H1 (cell line): ENCODE measurements around the gene ZNF791. TPM values are rescaled to one million over a fixed set of nuclear protein-coding genes. Genes with fewer than 3 reads are reported as not detected.
"Not testable (repeated sequence)": the region's sequence is repeated elsewhere in the genome, so short reads cannot be mapped to it uniquely, and the experiment has no call there.

Experiments
- CTCF ChIA-PET: fragments of 300-600 bp; sonication (Branson Sonifier 250); formaldehyde crosslinking; loops from one replicate; lab custom pipeline; 2021; ENCODE audit not compliant: partially characterized antibody; lab: Charles Lee
- POLR2A ChIA-PET: fragments of 300-600 bp; sonication (Branson Sonifier 250); formaldehyde crosslinking; loops from one replicate; lab custom pipeline; 2021; ENCODE audit warnings: inconsistent platforms; ENCODE audit not compliant: partially characterized antibody; lab: Charles Lee
- DNase-seq, 2 experiments: peaks; one replicate each; pipeline versions ENCODE4 v3.0.0 to v3.0.0-alpha.2; 2010 to 2022; ENCODE audit warnings: low spot score in 2 of 2, low read depth in 1 of 2, mixed read lengths in 1 of 2
- FAIRE-seq: peaks from 2 replicates; lab custom pipeline; 2011; peaks lifted over from hg19 to GRCh38; lab: Jason Lieb, UNC
- H2AFZ ChIP-seq: 2 replicates; pipeline ENCODE4 v1.8.1; 2012; ENCODE audit warnings: low read length, inconsistent platforms
- H2AK5ac ChIP-seq: 2 replicates; pipeline ENCODE4 v1.6.1; 2013; ENCODE audit warnings: low read depth, low read length
- H2BK120ac ChIP-seq: replicated peaks from 2 replicates; pipeline ENCODE3; 2013; ENCODE audit warnings: low read depth, low read length, inconsistent platforms
- H2BK12ac ChIP-seq: 2 replicates; pipeline ENCODE4 v1.6.1; 2013; ENCODE audit warnings: low read depth, low read length
- H2BK15ac ChIP-seq: 2 replicates; pipeline ENCODE4 v1.6.1; 2013; ENCODE audit warnings: low read length
- H2BK20ac ChIP-seq: 2 replicates; pipeline ENCODE4 v1.6.1; 2013; ENCODE audit warnings: low read length
- H2BK5ac ChIP-seq: 2 replicates; pipeline ENCODE4 v1.6.1; 2013; ENCODE audit warnings: low read depth, low read length
- H3K14ac ChIP-seq: 2 replicates; pipeline ENCODE4 v1.6.1; 2013; ENCODE audit warnings: inconsistent platforms; ENCODE audit not compliant: insufficient read length
- H3K18ac ChIP-seq: 2 replicates; pipeline ENCODE4 v1.6.1; 2013; ENCODE audit warnings: low read length; ENCODE audit errors: extremely low read depth
- H3K23ac ChIP-seq: 2 replicates; pipeline ENCODE4 v1.6.1; 2013; ENCODE audit warnings: inconsistent platforms; ENCODE audit not compliant: insufficient read length
- H3K23me2 ChIP-seq: 2 replicates; pipeline ENCODE4 v1.6.1; 2013; ENCODE audit warnings: low read depth, low read length
- H3K27ac ChIP-seq: 2 replicates; pipeline ENCODE4 v1.6.1; 2011; ENCODE audit warnings: low read depth, low read length, inconsistent platforms
- H3K27me3 ChIP-seq, 4 experiments: replicated peaks in 1 of 4; 1 replicate in 1 of 4; 2 replicates in 3 of 4; pipeline versions ENCODE4 v1.6.1 to v1.8.1; 2011 to 2013; ENCODE audit warnings: low read length in 3 of 4, mild to moderate bottlenecking in 3 of 4, inconsistent platforms in 2 of 4, mixed read lengths in 2 of 4, moderate library complexity in 1 of 4; ENCODE audit not compliant: control insufficient read depth in 3 of 4, insufficient read depth in 3 of 4; ENCODE audit errors: extremely low read depth in 1 of 4
- H3K36me3 ChIP-seq, 4 experiments: 2 replicates each; pipeline versions ENCODE4 v1.6.1 to v1.8.1; 2011 to 2013; ENCODE audit warnings: mild to moderate bottlenecking in 4 of 4, low read length in 3 of 4, moderate library complexity in 2 of 4, control low read depth in 1 of 4, inconsistent platforms in 1 of 4; ENCODE audit not compliant: insufficient read depth in 4 of 4, control insufficient read depth in 2 of 4
- H3K4ac ChIP-seq: replicated peaks from 2 replicates; pipeline ENCODE3; 2013; ENCODE audit warnings: low read length, low read depth, mixed read lengths, inconsistent platforms; ENCODE audit not compliant: insufficient read length
- H3K4me1 ChIP-seq, 4 experiments: replicated peaks in 1 of 4; 1 replicate in 1 of 4; 2 replicates in 3 of 4; pipeline versions ENCODE4 v1.6.1 to v1.8.1; 2011 to 2013; ENCODE audit warnings: low read length in 3 of 4, inconsistent platforms in 2 of 4, mixed read lengths in 1 of 4; ENCODE audit not compliant: insufficient read depth in 4 of 4, control insufficient read depth in 3 of 4
- H3K4me2 ChIP-seq, 2 experiments: 2 replicates each; pipeline versions ENCODE4 v1.6.1 to v1.8.1; 2011 to 2013; ENCODE audit warnings: low read depth in 2 of 2, low read length in 2 of 2, control low read depth in 1 of 2, inconsistent platforms in 1 of 2, mild to moderate bottlenecking in 1 of 2; ENCODE audit not compliant: insufficient read depth in 1 of 2
- H3K4me3 ChIP-seq, 4 experiments: fragments of 200-600, 300-600 bp in 1 of 4; sonication (generic), shearing (Covaris generic), sonication (Bioruptor Twin) in 1 of 4; 2 replicates each; pipeline versions ENCODE4 v1.5.1 to v1.8.1; 2011 to 2016; ENCODE audit warnings: low read length in 4 of 4, low read depth in 3 of 4, control low read depth in 2 of 4, inconsistent platforms in 2 of 4, mild to moderate bottlenecking in 2 of 4, mixed read lengths in 1 of 4, moderate library complexity in 1 of 4; ENCODE audit not compliant: insufficient read depth in 2 of 4; ENCODE audit errors: extremely low read depth in 1 of 4
- H3K56ac ChIP-seq: replicated peaks from 2 replicates; pipeline ENCODE3; 2013; ENCODE audit warnings: low read depth, mild to moderate bottlenecking, mixed read lengths, low read length, inconsistent platforms; ENCODE audit not compliant: insufficient read length
- H3K79me1 ChIP-seq: 2 replicates; pipeline ENCODE4 v1.6.1; 2013; ENCODE audit warnings: low read depth, low read length, control low read depth
- H3K79me2 ChIP-seq, 2 experiments: 2 replicates each; pipeline versions ENCODE4 v1.6.1 to v1.8.1; 2012 to 2013; ENCODE audit warnings: low read length in 2 of 2, mild to moderate bottlenecking in 2 of 2, inconsistent platforms in 1 of 2; ENCODE audit not compliant: insufficient read depth in 2 of 2, control insufficient read depth in 1 of 2
- H3K9ac ChIP-seq, 4 experiments: replicated peaks in 1 of 4; 1 replicate in 1 of 4; 2 replicates in 3 of 4; pipeline versions ENCODE4 v1.6.1 to v1.8.1; 2011 to 2013; ENCODE audit warnings: low read depth in 3 of 4, low read length in 3 of 4, control low read depth in 2 of 4, mild to moderate bottlenecking in 2 of 4, moderate library complexity in 2 of 4, inconsistent platforms in 1 of 4; ENCODE audit errors: extremely low read depth in 1 of 4
- H3K9me3 ChIP-seq, 2 experiments: 2 replicates each; pipeline versions ENCODE4 v1.6.1 to v1.8.1; 2012 to 2013; ENCODE audit warnings: mild to moderate bottlenecking in 2 of 2, moderate library complexity in 2 of 2, control low read depth in 1 of 2, inconsistent platforms in 1 of 2, low read depth in 1 of 2, low read length in 1 of 2, mixed read lengths in 1 of 2; ENCODE audit not compliant: insufficient read depth in 2 of 2
- H4K20me1 ChIP-seq, 2 experiments: replicated peaks in 1 of 2; 2 replicates each; pipeline versions ENCODE3 to v1.8.1; 2011 to 2013; ENCODE audit warnings: inconsistent platforms in 2 of 2, low read length in 2 of 2, mild to moderate bottlenecking in 1 of 2; ENCODE audit not compliant: insufficient read depth in 2 of 2, control insufficient read depth in 1 of 2
- H4K5ac ChIP-seq: 2 replicates; pipeline ENCODE4 v1.6.1; 2013; ENCODE audit warnings: low read length, low read depth, mixed read lengths, inconsistent platforms; ENCODE audit not compliant: insufficient read length
- H4K8ac ChIP-seq: 2 replicates; pipeline ENCODE4 v1.8.0; 2013; ENCODE audit warnings: mild to moderate bottlenecking, moderate library complexity, low read length, inconsistent platforms; ENCODE audit not compliant: insufficient read depth; ENCODE audit errors: extremely low read depth
- H4K91ac ChIP-seq: replicated peaks from 2 replicates; pipeline ENCODE3; 2013; ENCODE audit warnings: low read length, mixed read lengths, inconsistent platforms; ENCODE audit not compliant: insufficient read length
- WGBS, 2 experiments: shearing (Covaris generic) in 1 of 2; methylation state at CpG; one replicate each; pipeline versions ENCODE4 v1.1.6 to v1.1.7; 2013 to 2015; ENCODE audit warnings: low lambda C conversion rate in 2 of 2, mixed read lengths in 2 of 2, inconsistent platforms in 1 of 2, low coverage in 1 of 2, missing lambda C conversion rate in 1 of 2; ENCODE audit not compliant: insufficient replicate concordance in 2 of 2, insufficient coverage in 1 of 2, insufficient read length in 1 of 2; ENCODE audit errors: extremely low coverage in 1 of 2, missing lambda C conversion rate in 1 of 2; 5-methylcytosine and 5-hydroxymethylcytosine counted together
- polyA plus RNA-seq, 7 experiments: library from polyadenylated mRNA; depleted of rRNA in 3 of 7; stranded (reverse) in 5 of 7; unstranded in 2 of 7; fragments of >200 nt in 5 of 7; fragments of 200-250 nt in 2 of 7; gene quantifications; 1 replicate in 5 of 7; 2 replicates in 1 of 7; 4 replicates in 1 of 7; pipeline versions ENCODE4 v1.2.1 to v1.2.3, GENCODE V29; 2011 to 2013; ENCODE audit warnings: missing spikeins in 2 of 7, mixed read lengths in 2 of 7
- total RNA-seq: library from RNA; stranded (reverse); fragmentation: NEBNext Ultra II Directional; extraction: Animal tissue kit (Norgen Biotek cat#: 25700); gene quantifications from 2 replicates; pipeline ENCODE4 v1.2.1, GENCODE V29; 2021

ZNF791 gene
- total and polyA plus RNA-seq, 2 of the 8 experiments (the other 6 are each of a cell fraction or from before 2014, with no cell fraction given), result 4.1 to 18.6 TPM

DNA sequence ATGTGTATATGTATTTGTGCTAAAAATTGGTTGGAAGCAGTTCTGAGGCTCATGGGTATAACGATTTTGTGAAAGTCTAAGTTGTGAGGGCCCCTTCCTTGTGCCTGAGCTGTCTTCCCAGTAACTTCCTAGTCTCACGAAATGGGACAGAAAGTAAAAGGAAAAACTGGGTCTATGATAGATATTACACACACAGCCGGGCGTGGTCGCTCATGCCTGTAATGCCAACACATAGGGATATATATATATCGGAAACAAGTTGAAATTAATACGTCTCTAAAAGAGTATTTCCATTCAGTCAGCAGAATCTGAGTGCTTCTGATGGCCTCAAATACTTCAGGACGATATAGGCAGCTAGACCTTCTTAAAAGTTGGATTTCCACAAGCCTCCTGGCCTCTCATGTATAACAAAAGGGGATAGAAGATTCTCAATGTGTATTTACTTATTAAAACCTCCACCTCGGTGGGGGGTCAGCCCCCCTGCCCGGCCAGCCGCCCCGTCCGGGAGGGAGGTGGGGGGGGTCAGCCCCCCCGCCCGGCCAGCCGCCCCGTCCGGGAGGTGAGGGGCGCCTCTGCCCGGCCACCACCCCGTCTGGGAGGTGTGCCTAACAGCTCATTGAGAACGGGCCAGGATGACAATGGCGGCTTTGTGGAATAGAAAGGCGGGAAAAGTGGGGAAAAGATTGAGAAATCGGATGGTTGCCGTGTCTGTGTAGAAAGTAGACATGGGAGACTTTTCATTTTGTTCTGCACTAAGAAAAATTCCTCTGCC is 10.7 kb downstream of the ZNF791 start:
- 94% methylated on average over 8 of the region's 26 CpGs; no CpG with 5 or more reads in 1 of the 2 experiments for WGBS, 2 experiments
- H2BK12ac ChIP-seq, result not testable (repeated sequence)

More for the DNA sequence above, 10.7 kb downstream of the ZNF791 start:
- H3K27ac ChIP-seq, H3K9me3 ChIP-seq, H3K23me2 ChIP-seq, H3K14ac ChIP-seq, H4K20me1 ChIP-seq, H2BK5ac ChIP-seq, H2BK15ac ChIP-seq, FAIRE-seq, H3K18ac ChIP-seq, DNase-seq, H4K8ac ChIP-seq, H2AK5ac ChIP-seq, H4K91ac ChIP-seq, H3K56ac ChIP-seq, H3K4me1 ChIP-seq, H2BK120ac ChIP-seq, H3K9ac ChIP-seq, H3K23ac ChIP-seq, H2AFZ ChIP-seq, POLR2A ChIA-PET, H3K27me3 ChIP-seq, H3K4ac ChIP-seq, H4K5ac ChIP-seq, H3K4me3 ChIP-seq, H3K4me2 ChIP-seq, H3K79me1 ChIP-seq, H2BK20ac ChIP-seq: not testable (repeated sequence)
- CTCF ChIA-PET, result interaction anchor here (1.4 kb wide), 1 partner anchor 55 kb away, joined by 4 read pairs; no protein-coding TSS in a partner anchor
- Histone ChIP-seq H3K36me3 (peaks cover 0 to 31% (median 17%) of the 10 kb centered on the region in 4 experiments; a peak in 5 of 8 replicates), H3K79me2 (peaks cover 3 to 44% of the 10 kb centered on the region in 2 experiments; a peak in 3 of 4 replicates)
